Measurements from ENCODE around the gene WNT11.

- no peak for TF ChIP-seq EZH2 (IDR thresholded peaks at IDR 0.05; ENCODE audit: low read length)
- TF ChIP-seq, protein P1, sequence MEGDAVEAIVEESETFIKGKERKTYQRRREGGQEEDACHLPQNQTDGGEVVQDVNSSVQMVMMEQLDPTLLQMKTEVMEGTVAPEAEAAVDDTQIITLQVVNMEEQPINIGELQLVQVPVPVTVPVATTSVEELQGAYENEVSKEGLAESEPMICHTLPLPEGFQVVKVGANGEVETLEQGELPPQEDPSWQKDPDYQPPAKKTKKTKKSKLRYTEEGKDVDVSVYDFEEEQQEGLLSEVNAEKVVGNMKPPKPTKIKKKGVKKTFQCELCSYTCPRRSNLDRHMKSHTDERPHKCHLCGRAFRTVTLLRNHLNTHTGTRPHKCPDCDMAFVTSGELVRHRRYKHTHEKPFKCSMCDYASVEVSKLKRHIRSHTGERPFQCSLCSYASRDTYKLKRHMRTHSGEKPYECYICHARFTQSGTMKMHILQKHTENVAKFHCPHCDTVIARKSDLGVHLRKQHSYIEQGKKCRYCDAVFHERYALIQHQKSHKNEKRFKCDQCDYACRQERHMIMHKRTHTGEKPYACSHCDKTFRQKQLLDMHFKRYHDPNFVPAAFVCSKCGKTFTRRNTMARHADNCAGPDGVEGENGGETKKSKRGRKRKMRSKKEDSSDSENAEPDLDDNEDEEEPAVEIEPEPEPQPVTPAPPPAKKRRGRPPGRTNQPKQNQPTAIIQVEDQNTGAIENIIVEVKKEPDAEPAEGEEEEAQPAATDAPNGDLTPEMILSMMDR (optimal IDR thresholded peaks at IDR 0.05 in 1 of 3, IDR thresholded peaks at IDR 0.05 in 1 of 3, conservative IDR thresholded peaks at IDR 0.05 in 1 of 3; ENCODE audit: extremely low read depth in 1 of 3, insufficient read depth in 2 of 3, low read length in 3 of 3) = no peak
These were observed 30.0 kb upstream of the WNT11 start for GRCh38 chr11:76236092-76236999.

Measured in keratinocyte (primary cell).